Suprapubic skin (tissue), 4 donors: ENCODE measurements around the gene GRID2IP. TPM values are rescaled to one million over a fixed set of nuclear protein-coding genes. Genes with fewer than 3 reads are reported as not detected.
"Not testable (repeated sequence)": the region's sequence is repeated elsewhere in the genome, so short reads cannot be mapped to it uniquely, and the experiment has no call there.

Experiments used
- DNase-seq, 2 donors: peaks; one replicate each; pipeline ENCODE4 v3.0.0-alpha.2; 2019; ENCODE audit warnings: low spot score in 2 of 2
- H3K27ac ChIP-seq: fragments of 200-600 bp; sonication (generic); one replicate; pipeline ENCODE4 v1.5.1; 2019
- H3K27me3 ChIP-seq: fragments of 200-600 bp; sonication (generic); one replicate; pipeline ENCODE4 v1.5.1; 2019
- H3K36me3 ChIP-seq: fragments of 200-600 bp; sonication (generic); one replicate; pipeline ENCODE4 v1.5.1; 2019
- H3K4me1 ChIP-seq: fragments of 200-600 bp; sonication (generic); one replicate; pipeline ENCODE4 v1.5.1; 2019
- H3K4me3 ChIP-seq: fragments of 200-600 bp; sonication (generic); one replicate; pipeline ENCODE4 v1.5.1; 2019; ENCODE audit warnings: mild to moderate bottlenecking
- H3K9me3 ChIP-seq: fragments of 200-600 bp; sonication (generic); one replicate; pipeline ENCODE4 v1.5.1; 2019
- CTCF ChIP-seq, 2 donors: fragments of 200-600 bp in 1 of 2; fragments of 450-650 bp in 1 of 2; sonication (generic) in 1 of 2; IDR thresholded peaks; one replicate each; pipeline ENCODE4 v1.5.1; 2016 to 2019; ENCODE audit warnings: antibody characterized with exemption in 2 of 2, mild to moderate bottlenecking in 1 of 2, moderate library complexity in 1 of 2
- EP300 ChIP-seq: sonication (generic); formaldehyde crosslinking; IDR thresholded peaks from one replicate; pipeline ENCODE4 v1.6.1; 2017; ENCODE audit warnings: antibody characterized with exemption
- POLR2A ChIP-seq, 2 donors: fragments of 450-650 bp; IDR thresholded peaks; one replicate each; pipeline ENCODE4 v1.6.1; 2017; ENCODE audit warnings: antibody characterized with exemption in 2 of 2, mild to moderate bottlenecking in 2 of 2, moderate library complexity in 2 of 2
- POLR2AphosphoS5 ChIP-seq, 3 donors: sonication (generic); formaldehyde crosslinking; IDR thresholded peaks; one replicate each; pipeline ENCODE4 v1.6.1; 2017; ENCODE audit warnings: antibody characterized with exemption in 3 of 3
- WGBS: methylation state at CpG from one replicate; pipeline ENCODE4 v1.1.5; 2018; 5-methylcytosine and 5-hydroxymethylcytosine counted together
- total RNA-seq, 4 donors: library from RNA; depleted of rRNA; stranded (reverse); fragments of >200 nt; gene quantifications; one replicate each; pipeline ENCODE4 v1.1.0, GENCODE V29; 2016

The GRID2IP gene
- total RNA-seq, 4 donors from 2014 or later: 0.16 to 1.0 (median 0.62) TPM

GRCh38 chr7:6460303-6460702 is 91.0 kb downstream of the GRID2IP start:
- Histone ChIP-seq H3K36me3 (peaks cover 36% of the 10 kb centered on the region), H3K4me3 (no peak overlapping the region)
- WGBS: 80% methylated on average over 6 of the region's 6 CpGs

GRCh38 chr7:6458676-6459075 is 92.6 kb downstream of the GRID2IP start:
- not testable (repeated sequence) for H3K4me3 ChIP-seq, H3K9me3 ChIP-seq, H3K4me1 ChIP-seq, DNase-seq, H3K27ac ChIP-seq, H3K27me3 ChIP-seq
- WGBS: 79% methylated on average over 3 of the region's 3 CpGs
- peaks cover 28% of the 10 kb centered on the region for H3K36me3 ChIP-seq

More at GRCh38 chr7:6460303-6460702, 91.0 kb downstream of the GRID2IP start:
- Histone ChIP-seq H3K9me3 (no peaks in the 10 kb centered on the region), H3K4me1 (no peaks in the 10 kb centered on the region), H3K27me3 (no peaks in the 10 kb centered on the region), H3K27ac (no peak overlapping the region)
- DNase-seq: no peak
- no peak for TF ChIP-seq POLR2AphosphoS5 (IDR thresholded peaks at IDR 0.05)
- no peak for TF ChIP-seq POLR2A (IDR thresholded peaks at IDR 0.05)
- TF ChIP-seq CTCF (IDR thresholded peaks at IDR 0.05): no peak
- no peak for TF ChIP-seq EP300

GRCh38 chr7:6453734-6454133 is 97.5 kb downstream of the GRID2IP start:
- no peak for DNase-seq
- H3K27ac ChIP-seq: no peak overlapping the region
- H3K27me3 ChIP-seq: no peaks in the 10 kb centered on the region
- no peaks in the 10 kb centered on the region for H3K36me3 ChIP-seq
- TF ChIP-seq POLR2AphosphoS5 (IDR thresholded peaks at IDR 0.05): no peak
- TF ChIP-seq POLR2A (IDR thresholded peaks at IDR 0.05): no peak
- TF ChIP-seq EP300: no peak
- no peak for TF ChIP-seq CTCF (IDR thresholded peaks at IDR 0.05)
- WGBS: 87% methylated on average over 3 of the region's 4 CpGs
- H3K4me1 ChIP-seq: no peaks in the 10 kb centered on the region
- H3K4me3 ChIP-seq: no peak overlapping the region
- H3K9me3 ChIP-seq: no peaks in the 10 kb centered on the region

GRCh38 chr7:6451224-6451705 is 100.0 kb downstream of the GRID2IP start:
- Histone ChIP-seq H3K27ac (no peak overlapping the region), H3K4me1 (peaks cover 7% of the 10 kb centered on the region), H3K9me3 (no peaks in the 10 kb centered on the region), H3K27me3 (no peaks in the 10 kb centered on the region), H3K4me3 (no peak overlapping the region), H3K36me3 (no peaks in the 10 kb centered on the region)
- TF ChIP-seq CTCF (IDR thresholded peaks at IDR 0.05): no peak
- no peak for TF ChIP-seq POLR2AphosphoS5 (IDR thresholded peaks at IDR 0.05)
- TF ChIP-seq EP300: no peak
- no peak for TF ChIP-seq POLR2A (IDR thresholded peaks at IDR 0.05)
- WGBS: 92% methylated on average over 6 of the region's 6 CpGs
- no peak for DNase-seq

GRCh38 chr7:6450591-6450990 is 100.7 kb downstream of the GRID2IP start:
- not testable (repeated sequence) for H3K36me3 ChIP-seq, H3K27me3 ChIP-seq, H3K27ac ChIP-seq, H3K4me1 ChIP-seq, H3K9me3 ChIP-seq, H3K4me3 ChIP-seq, DNase-seq
- WGBS: 85% methylated on average over 9 of the region's 10 CpGs

GRCh38 chr7:6449884-6450283 is 101.4 kb downstream of the GRID2IP start:
- H3K4me1 ChIP-seq, H3K27me3 ChIP-seq, H3K27ac ChIP-seq, H3K9me3 ChIP-seq, H3K4me3 ChIP-seq, DNase-seq, H3K36me3 ChIP-seq: not testable (repeated sequence)
- 66% methylated on average over 5 of the region's 11 CpGs for WGBS

GRCh38 chr7:6448943-6449543 is 102.2 kb downstream of the GRID2IP start:
- no peaks in the 10 kb centered on the region for H3K27me3 ChIP-seq
- peaks cover 18% of the 10 kb centered on the region for H3K36me3 ChIP-seq
- H3K9me3 ChIP-seq: no peaks in the 10 kb centered on the region
- H3K4me1 ChIP-seq: peaks cover 7% of the 10 kb centered on the region
- peak overlapping the region; percentile 94 for H3K27ac ChIP-seq
- no peak overlapping the region for H3K4me3 ChIP-seq
- TF ChIP-seq POLR2A (IDR thresholded peaks at IDR 0.05) (no peak), CTCF (IDR thresholded peaks at IDR 0.05) (no peak), POLR2AphosphoS5 (IDR thresholded peaks at IDR 0.05) (no peak), EP300 (no peak)
- WGBS: 87% methylated on average over 16 of the region's 16 CpGs
- no peak for DNase-seq
